ENCODE results near the gene HSBP1.
A peak's percentile ranks its signal among the peaks of the same experiment; 100 is the strongest.

Gene HSBP1

GRCh38 chr16:83804366-83804765 lies 3.4 kb upstream of the HSBP1 start:
- DNase-seq (ENCODE audit: low read depth) = no peak
- Histone ChIP-seq H3K4me1 (ENCODE audit: control insufficient read depth, insufficient read depth, low read length) (peaks cover 17% of the 10 kb centered on the region), H3K9me3 (ENCODE audit: control insufficient read depth, low read length) (no peaks in the 10 kb centered on the region), H3K4me3 (ENCODE audit: low read length) (no peak overlapping the region), H3K9ac (ENCODE audit: low read length) (no peak overlapping the region), H3K27me3 (replicated peaks; ENCODE audit: control insufficient read depth, insufficient read depth, low read length) (no peaks in the 10 kb centered on the region), H3K36me3 (ENCODE audit: control insufficient read depth, insufficient read depth, low read length, severe bottlenecking) (no peaks in the 10 kb centered on the region)

- no peak for DNase-seq (ENCODE audit: low read depth)
Measured at GRCh38 chr16:83806036-83806435, 1.7 kb upstream of the HSBP1 start.

GRCh38 chr16:83806731-83807130 lies 1.0 kb upstream of the HSBP1 start:
- no peak for DNase-seq (ENCODE audit: low read depth)
- Histone ChIP-seq H3K27me3 (replicated peaks; ENCODE audit: control insufficient read depth, insufficient read depth, low read length) (no peaks in the 10 kb centered on the region), H3K4me1 (ENCODE audit: control insufficient read depth, insufficient read depth, low read length) (peaks cover 27% of the 10 kb centered on the region)

More at GRCh38 chr16:83806036-83806435, 1.7 kb upstream of the HSBP1 start:
- no peak overlapping the region for H3K9ac ChIP-seq (ENCODE audit: low read length)
- no peaks in the 10 kb centered on the region for H3K36me3 ChIP-seq (ENCODE audit: control insufficient read depth, insufficient read depth, low read length, severe bottlenecking)
- no peaks in the 10 kb centered on the region for H3K9me3 ChIP-seq (ENCODE audit: control insufficient read depth, low read length)
- peaks cover 24% of the 10 kb centered on the region for H3K4me1 ChIP-seq (ENCODE audit: control insufficient read depth, insufficient read depth, low read length)
- no peaks in the 10 kb centered on the region for H3K27me3 ChIP-seq (replicated peaks; ENCODE audit: control insufficient read depth, insufficient read depth, low read length)
- no peak overlapping the region for H3K4me3 ChIP-seq (ENCODE audit: low read length)

GRCh38 chr16:83807327-83807709 lies 460 bp upstream of the HSBP1 start:
- Histone ChIP-seq H3K36me3 (ENCODE audit: control insufficient read depth, insufficient read depth, low read length, severe bottlenecking) (peaks cover 5% of the 10 kb centered on the region), H3K9ac (ENCODE audit: low read length) (peak overlapping the region; percentile 61), H3K4me1 (ENCODE audit: control insufficient read depth, insufficient read depth, low read length) (peaks cover 23% of the 10 kb centered on the region), H3K9me3 (ENCODE audit: control insufficient read depth, low read length) (no peaks in the 10 kb centered on the region), H3K27me3 (replicated peaks; ENCODE audit: control insufficient read depth, insufficient read depth, low read length) (no peaks in the 10 kb centered on the region), H3K4me3 (ENCODE audit: low read length) (peak overlapping the region; percentile 50)
- no peak for DNase-seq (ENCODE audit: low read depth)

More at GRCh38 chr16:83806731-83807130, 1.0 kb upstream of the HSBP1 start:
- Histone ChIP-seq H3K36me3 (ENCODE audit: control insufficient read depth, insufficient read depth, low read length, severe bottlenecking) (peaks cover 1% of the 10 kb centered on the region), H3K4me3 (ENCODE audit: low read length) (no peak overlapping the region), H3K9me3 (ENCODE audit: control insufficient read depth, low read length) (no peaks in the 10 kb centered on the region), H3K9ac (ENCODE audit: low read length) (no peak overlapping the region)

GRCh38 chr16:83808573-83809014 lies 816 bp downstream of the HSBP1 start:
- DNase-seq (ENCODE audit: low read depth) = peak; percentile 4
- Histone ChIP-seq H3K27me3 (replicated peaks; ENCODE audit: control insufficient read depth, insufficient read depth, low read length) (no peaks in the 10 kb centered on the region), H3K9me3 (ENCODE audit: control insufficient read depth, low read length) (no peaks in the 10 kb centered on the region), H3K36me3 (ENCODE audit: control insufficient read depth, insufficient read depth, low read length, severe bottlenecking) (peaks cover 15% of the 10 kb centered on the region), H3K4me1 (ENCODE audit: control insufficient read depth, insufficient read depth, low read length) (peaks cover 21% of the 10 kb centered on the region), H3K4me3 (ENCODE audit: low read length) (peak overlapping the region; percentile 87), H3K9ac (ENCODE audit: low read length) (peak overlapping the region; percentile 90)

GRCh38 chr16:83809092-83809491 lies 1.3 kb downstream of the HSBP1 start:
- no peak for DNase-seq (ENCODE audit: low read depth)
- Histone ChIP-seq H3K4me3 (ENCODE audit: low read length) (peak overlapping the region; percentile 87), H3K36me3 (ENCODE audit: control insufficient read depth, insufficient read depth, low read length, severe bottlenecking) (peaks cover 15% of the 10 kb centered on the region), H3K27me3 (replicated peaks; ENCODE audit: control insufficient read depth, insufficient read depth, low read length) (no peaks in the 10 kb centered on the region), H3K9ac (ENCODE audit: low read length) (peak overlapping the region; percentile 90), H3K4me1 (ENCODE audit: control insufficient read depth, insufficient read depth, low read length) (peaks cover 26% of the 10 kb centered on the region), H3K9me3 (ENCODE audit: control insufficient read depth, low read length) (no peaks in the 10 kb centered on the region)

- peaks cover 15% of the 10 kb centered on the region for H3K36me3 ChIP-seq (ENCODE audit: control insufficient read depth, insufficient read depth, low read length, severe bottlenecking)
- no peaks in the 10 kb centered on the region for H3K27me3 ChIP-seq (replicated peaks; ENCODE audit: control insufficient read depth, insufficient read depth, low read length)
- H3K9me3 ChIP-seq (ENCODE audit: control insufficient read depth, low read length) = no peaks in the 10 kb centered on the region
- no peak for DNase-seq (ENCODE audit: low read depth)
- no peak overlapping the region for H3K4me3 ChIP-seq (ENCODE audit: low read length)
- H3K4me1 ChIP-seq (ENCODE audit: control insufficient read depth, insufficient read depth, low read length) = peaks cover 34% of the 10 kb centered on the region
- H3K9ac ChIP-seq (ENCODE audit: low read length) = no peak overlapping the region
Measured at GRCh38 chr16:83810901-83811300, 3.1 kb downstream of the HSBP1 start.

- Histone ChIP-seq H3K36me3 (ENCODE audit: control insufficient read depth, insufficient read depth, low read length, severe bottlenecking) (peaks cover 15% of the 10 kb centered on the region), H3K9me3 (ENCODE audit: control insufficient read depth, low read length) (no peaks in the 10 kb centered on the region), H3K4me3 (ENCODE audit: low read length) (peak overlapping the region; percentile 52), H3K27me3 (replicated peaks; ENCODE audit: control insufficient read depth, insufficient read depth, low read length) (no peaks in the 10 kb centered on the region), H3K4me1 (ENCODE audit: control insufficient read depth, insufficient read depth, low read length) (peaks cover 29% of the 10 kb centered on the region), H3K9ac (ENCODE audit: low read length) (no peak overlapping the region)
- peak; percentile 79 for DNase-seq (ENCODE audit: low read depth)
Measured at GRCh38 chr16:83813823-83814658, 6.3 kb downstream of the HSBP1 start.

- Histone ChIP-seq H3K9ac (ENCODE audit: low read length) (no peak overlapping the region), H3K4me1 (ENCODE audit: control insufficient read depth, insufficient read depth, low read length) (peaks cover 26% of the 10 kb centered on the region), H3K9me3 (ENCODE audit: control insufficient read depth, low read length) (no peaks in the 10 kb centered on the region), H3K36me3 (ENCODE audit: control insufficient read depth, insufficient read depth, low read length, severe bottlenecking) (peaks cover 15% of the 10 kb centered on the region), H3K27me3 (replicated peaks; ENCODE audit: control insufficient read depth, insufficient read depth, low read length) (no peaks in the 10 kb centered on the region), H3K4me3 (ENCODE audit: low read length) (peak overlapping the region; percentile 52)
- no peak for DNase-seq (ENCODE audit: low read depth)
Measured at GRCh38 chr16:83814659-83814985, 6.8 kb downstream of the HSBP1 start.

GRCh38 chr16:83817022-83817421 lies 9.2 kb downstream of the HSBP1 start:
- Histone ChIP-seq H3K27me3 (replicated peaks; ENCODE audit: control insufficient read depth, insufficient read depth, low read length) (no peaks in the 10 kb centered on the region), H3K9me3 (ENCODE audit: control insufficient read depth, low read length) (no peaks in the 10 kb centered on the region), H3K4me3 (ENCODE audit: low read length) (no peak overlapping the region), H3K9ac (ENCODE audit: low read length) (no peak overlapping the region), H3K4me1 (ENCODE audit: control insufficient read depth, insufficient read depth, low read length) (peaks cover 16% of the 10 kb centered on the region), H3K36me3 (ENCODE audit: control insufficient read depth, insufficient read depth, low read length, severe bottlenecking) (peaks cover 10% of the 10 kb centered on the region)
- DNase-seq (ENCODE audit: low read depth) = no peak

GRCh38 chr16:83818276-83818675 lies 10.5 kb downstream of the HSBP1 start:
- no peaks in the 10 kb centered on the region for H3K9me3 ChIP-seq (ENCODE audit: control insufficient read depth, low read length)
- H3K36me3 ChIP-seq (ENCODE audit: control insufficient read depth, insufficient read depth, low read length, severe bottlenecking) = no peaks in the 10 kb centered on the region
- H3K27me3 ChIP-seq (replicated peaks; ENCODE audit: control insufficient read depth, insufficient read depth, low read length) = no peaks in the 10 kb centered on the region
- peaks cover 16% of the 10 kb centered on the region for H3K4me1 ChIP-seq (ENCODE audit: control insufficient read depth, insufficient read depth, low read length)
- H3K9ac ChIP-seq (ENCODE audit: low read length) = no peak overlapping the region
- DNase-seq (ENCODE audit: low read depth) = no peak
- no peak overlapping the region for H3K4me3 ChIP-seq (ENCODE audit: low read length)

- H3K9ac ChIP-seq (ENCODE audit: low read length) = no peak overlapping the region
- no peaks in the 10 kb centered on the region for H3K36me3 ChIP-seq (ENCODE audit: control insufficient read depth, insufficient read depth, low read length, severe bottlenecking)
Measured at GRCh38 chr16:83819361-83819760, 11.6 kb downstream of the HSBP1 start.

More at GRCh38 chr16:83819361-83819760, 11.6 kb downstream of the HSBP1 start:
- H3K4me1 ChIP-seq (ENCODE audit: control insufficient read depth, insufficient read depth, low read length) = peaks cover 6% of the 10 kb centered on the region
- H3K27me3 ChIP-seq (replicated peaks; ENCODE audit: control insufficient read depth, insufficient read depth, low read length) = no peaks in the 10 kb centered on the region
- H3K4me3 ChIP-seq (ENCODE audit: low read length) = no peak overlapping the region
- H3K9me3 ChIP-seq (ENCODE audit: control insufficient read depth, low read length) = no peaks in the 10 kb centered on the region
- DNase-seq (ENCODE audit: low read depth) = no peak

Measured in adipocyte (in vitro differentiated cells).